GM19395 (cell line): ENCODE measurements around the gene FRAS1.
"Not testable (repeated sequence)": the region's sequence is repeated elsewhere in the genome, so short reads cannot be mapped to it uniquely, and the experiment has no call there.

ENCODE experiments used
- ATAC-seq: cut with Tn5 transposase; IDR thresholded peaks from one replicate; pipeline ENCODE4 v1.9.1; 2021; ENCODE audit warnings: mild to moderate bottlenecking, moderate library complexity; ENCODE audit not compliant: unreplicated experiment

FRAS1 gene

DNA sequence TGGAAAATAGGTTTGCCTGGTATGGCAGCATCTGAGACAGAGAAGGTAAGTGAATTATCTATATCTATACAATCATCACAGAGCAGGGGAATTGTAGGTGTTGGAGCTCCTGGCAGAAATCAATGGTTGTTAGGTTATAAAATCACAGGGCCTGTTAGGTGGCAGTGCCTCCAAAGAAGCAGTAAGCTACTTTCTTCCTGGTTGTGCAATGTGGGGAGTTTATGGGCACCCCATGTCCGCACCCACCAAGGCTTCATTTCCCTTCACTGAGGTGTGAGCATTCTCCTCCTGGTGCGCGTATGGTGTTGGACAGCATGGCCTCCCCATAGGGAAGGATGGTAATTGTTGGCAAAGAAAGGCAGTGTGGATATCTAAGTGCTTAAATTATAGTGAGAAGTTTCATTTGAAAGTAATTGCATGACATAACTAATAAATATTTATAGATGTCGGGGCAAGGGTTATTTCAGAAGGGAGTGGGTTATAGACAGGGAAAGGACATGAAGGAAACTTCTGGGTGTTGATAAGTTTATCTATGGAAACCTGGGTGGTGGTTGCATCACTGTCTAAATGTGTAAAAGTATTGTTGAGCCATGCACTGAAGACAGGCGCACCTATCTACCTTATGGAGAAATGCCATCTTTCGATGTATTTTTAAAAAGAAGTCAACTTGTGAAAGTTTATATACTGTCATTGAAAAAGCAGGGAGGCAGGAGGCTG is 153.7 kb downstream of the FRAS1 start:
- no peak for ATAC-seq

DNA sequence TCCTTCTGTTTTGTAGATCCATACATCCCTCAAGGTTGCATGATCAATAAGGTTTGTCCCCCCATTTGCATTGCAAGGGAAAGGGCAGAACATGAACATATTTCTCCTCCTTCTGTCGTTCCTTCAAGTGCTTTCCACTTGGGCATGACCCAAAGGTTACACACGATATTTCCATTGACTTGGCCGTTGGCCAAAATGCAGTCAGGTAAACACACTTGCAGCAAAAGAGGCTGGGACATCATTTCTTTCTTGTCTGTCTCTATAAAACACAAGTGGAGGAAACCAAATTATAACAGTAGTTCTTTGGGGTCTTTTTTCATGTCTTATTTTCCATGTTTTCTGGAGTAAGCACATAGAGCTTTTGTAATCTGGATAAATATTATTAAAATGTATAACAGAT is 156.1 kb downstream of the FRAS1 start:
- no peak for ATAC-seq

GRCh38 chr4:78214078-78214477 is 157.0 kb downstream of the FRAS1 start:
- no peak for ATAC-seq

GRCh38 chr4:78217557-78217956 is 160.4 kb downstream of the FRAS1 start:
- ATAC-seq, result no peak

- ATAC-seq, result no peak
Observed at GRCh38 chr4:78218260-78218659, 161.1 kb downstream of the FRAS1 start.

- no peak for ATAC-seq
Observed at GRCh38 chr4:78219825-78220224, 162.7 kb downstream of the FRAS1 start.

DNA sequence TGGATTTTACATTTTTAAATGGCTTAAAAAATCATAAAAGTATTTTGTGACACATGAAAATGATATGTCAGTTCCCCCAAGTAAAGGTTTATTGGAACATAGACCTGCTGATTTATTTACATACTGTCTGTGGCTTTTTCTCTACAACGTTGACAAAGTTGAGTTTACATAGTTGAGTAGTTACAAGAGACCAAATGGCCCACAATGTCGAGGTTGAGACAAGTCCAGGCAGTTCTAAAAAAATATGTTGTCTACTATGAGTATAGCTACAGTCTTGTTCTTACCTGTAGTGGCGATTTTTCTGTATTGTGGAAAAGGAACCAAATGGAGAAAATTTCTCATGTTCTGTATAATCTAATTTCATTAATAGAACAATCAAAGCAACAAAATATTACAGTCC is 163.2 kb downstream of the FRAS1 start:
- ATAC-seq, result no peak

DNA sequence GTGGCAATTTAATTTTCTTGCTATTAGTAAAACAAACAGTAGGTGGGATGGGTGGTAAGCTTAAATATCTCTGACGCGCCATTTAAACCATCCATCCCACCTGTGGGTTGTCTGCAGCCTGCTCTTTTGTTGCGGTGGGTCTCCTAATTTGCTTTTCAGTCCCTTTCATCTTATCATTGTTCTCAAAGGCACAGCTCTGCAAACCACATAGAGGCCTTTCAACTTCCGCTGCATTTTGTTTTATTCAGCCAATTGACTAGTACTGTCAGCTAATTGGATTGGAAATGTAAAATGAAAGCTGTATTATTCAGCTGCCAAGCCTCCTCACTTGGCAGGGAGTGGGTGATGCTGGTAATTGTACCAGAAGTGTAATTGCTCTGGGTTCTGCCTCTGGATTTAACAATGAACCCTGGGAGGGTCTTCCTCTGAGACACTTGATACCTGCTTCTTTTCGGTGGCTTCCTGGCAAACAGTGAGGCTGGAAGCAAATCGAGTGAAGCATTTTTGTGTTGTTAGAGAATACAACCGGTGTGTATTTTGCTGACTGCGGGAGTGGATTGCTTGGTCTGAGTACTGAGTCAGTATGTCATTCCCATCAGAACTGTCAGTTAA is 165.6 kb downstream of the FRAS1 start:
- ATAC-seq, result no peak

DNA sequence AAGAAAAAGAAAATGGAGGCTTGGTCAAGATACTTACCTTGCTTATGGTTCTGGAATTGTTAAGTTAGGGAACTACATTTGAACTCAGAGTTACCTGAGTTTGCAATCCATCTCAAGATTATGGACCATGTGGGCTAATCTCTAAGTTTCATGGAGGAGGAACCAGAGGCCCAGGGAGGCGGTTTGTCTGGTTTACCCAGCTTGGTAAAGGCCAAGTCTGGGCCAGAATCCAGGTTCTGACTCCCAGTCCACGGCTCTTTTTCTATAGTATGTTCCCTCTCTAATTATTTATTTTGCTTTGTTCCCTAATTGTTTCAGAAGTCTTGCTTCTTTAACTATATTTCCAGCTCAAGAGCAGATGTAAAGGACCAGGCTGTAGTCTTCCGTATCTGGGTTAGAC is 168.1 kb downstream of the FRAS1 start:
- no peak for ATAC-seq

DNA sequence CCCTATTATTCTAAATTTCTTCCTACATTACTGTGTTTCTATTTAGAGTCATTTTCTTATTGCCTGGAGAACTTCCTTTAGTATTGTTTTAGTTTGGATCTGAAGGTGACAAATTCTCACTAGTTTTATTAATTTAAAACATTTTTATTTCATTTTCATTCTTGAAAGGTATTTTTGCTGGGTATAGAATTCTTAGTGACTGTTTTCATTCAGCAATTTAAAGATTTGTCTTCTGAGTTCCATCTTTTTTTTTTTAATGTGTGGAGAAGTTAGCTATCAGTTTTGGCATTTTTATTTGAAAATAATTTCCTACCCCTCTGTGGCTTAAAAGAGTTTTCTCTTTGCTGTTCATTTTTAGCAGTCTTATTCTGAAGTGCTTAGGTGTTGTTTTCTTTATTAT is 169.2 kb downstream of the FRAS1 start:
- ATAC-seq, result no peak

DNA sequence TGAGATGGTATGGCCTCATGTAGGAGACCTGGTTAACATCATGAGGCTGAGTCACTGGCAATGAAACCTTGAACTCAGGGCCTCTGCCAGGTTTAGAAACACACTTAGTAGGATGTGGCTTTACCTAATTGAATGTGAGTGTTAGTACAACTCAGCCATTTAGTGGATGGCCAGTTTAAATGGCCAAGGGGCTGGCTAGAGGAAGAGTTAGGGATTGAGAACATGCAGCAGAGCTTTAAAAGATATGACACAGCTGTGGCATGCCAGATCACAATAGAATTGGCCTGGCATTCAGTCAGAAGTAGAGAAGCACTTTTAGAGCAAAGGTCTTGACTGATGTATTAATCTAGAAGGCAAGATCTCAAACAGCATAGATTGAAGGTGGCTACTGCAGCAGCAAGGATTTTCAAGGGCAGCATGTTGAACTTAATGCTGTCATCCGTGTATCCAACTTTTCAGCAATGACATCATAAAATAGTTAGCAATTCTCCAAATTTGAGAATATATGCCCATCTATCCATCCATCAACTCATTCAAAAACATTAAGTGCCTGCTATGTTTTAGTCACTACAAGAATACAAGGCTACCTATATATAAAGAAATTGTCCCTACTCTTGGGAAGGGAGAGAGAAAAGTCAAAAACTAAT is 170.4 kb downstream of the FRAS1 start:
- no peak for ATAC-seq

DNA sequence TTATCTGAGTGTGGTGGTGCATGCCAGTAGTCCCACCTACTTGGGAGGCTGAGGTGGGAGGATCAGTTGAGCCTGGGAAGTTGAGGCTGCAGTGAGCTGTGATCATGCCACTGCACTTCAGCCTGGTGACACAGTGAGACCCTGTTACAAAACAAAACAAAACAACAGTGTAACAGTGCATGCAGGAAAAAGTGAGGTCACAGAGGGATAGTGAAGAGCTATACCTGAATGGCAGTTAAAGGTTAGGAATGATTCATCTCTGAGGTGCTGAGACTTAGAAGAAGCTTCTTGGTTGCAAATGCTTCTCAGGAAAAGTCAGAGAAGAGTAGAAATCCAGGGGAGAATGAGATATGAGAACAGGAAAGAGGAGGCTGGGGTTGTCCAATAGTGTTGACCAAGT is 178.7 kb downstream of the FRAS1 start:
- ATAC-seq, result no peak

DNA sequence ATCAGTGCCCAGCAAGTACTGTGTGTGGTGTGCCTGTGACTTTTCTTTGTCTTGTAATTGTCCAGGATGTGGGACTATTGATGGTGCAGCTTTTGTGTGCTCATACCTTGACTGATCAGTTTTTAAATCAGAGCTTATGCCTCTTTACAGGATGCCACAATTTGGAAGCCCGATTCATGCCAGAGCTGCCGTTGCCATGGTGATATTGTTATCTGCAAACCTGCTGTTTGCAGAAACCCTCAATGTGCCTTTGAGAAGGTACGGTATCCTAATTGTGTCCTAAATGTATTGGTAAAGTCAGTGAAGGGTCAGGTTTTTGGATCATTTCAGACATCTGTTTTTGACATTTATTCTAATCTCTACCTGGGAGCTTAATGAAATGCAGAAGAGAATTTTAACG is 180.2 kb downstream of the FRAS1 start:
- ATAC-seq, result no peak

DNA sequence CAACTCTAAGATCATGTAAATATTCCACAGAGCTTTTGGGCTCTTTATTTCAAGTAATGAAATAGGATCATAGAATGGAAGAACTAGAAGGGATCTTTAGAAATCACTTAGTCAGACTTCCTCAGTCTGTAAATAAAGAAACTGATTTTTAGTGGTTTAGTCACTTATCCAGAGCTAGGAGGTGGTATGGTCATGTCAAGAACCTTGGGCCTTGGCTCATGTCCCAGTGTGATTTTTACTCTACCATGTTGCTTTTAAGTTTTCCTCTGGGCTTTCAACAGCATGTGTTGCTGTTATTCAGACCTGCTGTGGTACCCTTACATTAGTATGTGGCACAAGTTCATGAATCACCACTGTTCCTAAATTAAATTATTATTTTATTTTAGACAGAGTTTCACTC is 184.9 kb downstream of the FRAS1 start:
- no peak for ATAC-seq

- ATAC-seq, result no peak
Observed at GRCh38 chr4:78244705-78245485, 187.8 kb downstream of the FRAS1 start.

GRCh38 chr4:78247536-78248285 is 190.6 kb downstream of the FRAS1 start:
- ATAC-seq, result no peak

DNA sequence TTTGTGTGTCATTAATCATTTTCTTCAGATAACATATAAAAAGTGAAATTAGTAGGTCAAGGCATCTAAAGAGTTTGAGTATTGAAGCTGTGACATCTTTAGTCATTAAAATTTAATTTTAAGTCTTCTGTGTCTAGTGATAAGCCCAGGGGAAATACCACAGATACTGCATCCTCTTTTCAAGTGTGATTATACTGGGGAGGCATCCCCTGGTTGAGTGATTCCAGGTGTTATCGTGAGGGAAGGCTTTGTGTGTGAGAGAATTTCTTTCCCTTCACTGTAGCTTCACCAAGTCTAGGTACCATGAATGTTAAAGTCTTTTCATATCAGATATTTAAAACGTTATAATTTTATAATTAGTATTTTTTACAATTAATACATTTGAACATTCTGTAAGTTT is 193.4 kb downstream of the FRAS1 start:
- no peak for ATAC-seq

DNA sequence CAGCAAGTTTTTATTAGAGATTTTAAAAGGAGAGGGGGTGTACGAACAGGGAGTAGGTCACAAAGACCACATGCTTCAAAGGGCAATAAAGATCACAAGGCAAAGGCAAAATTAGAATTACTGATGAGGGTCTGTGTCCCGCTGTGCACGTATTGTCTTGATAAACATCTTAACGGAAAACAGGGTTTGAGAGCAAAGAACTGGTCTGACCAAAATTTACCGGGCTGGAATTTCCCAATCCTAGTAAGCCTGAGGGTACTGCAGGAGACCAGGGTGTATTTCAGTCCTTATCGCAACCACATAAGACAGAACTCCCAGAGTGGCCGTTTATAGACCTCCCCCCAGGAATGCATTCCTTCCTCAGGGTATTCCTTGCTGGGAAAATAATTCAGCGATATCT is 195.7 kb downstream of the FRAS1 start:
- not testable (repeated sequence) for ATAC-seq

DNA sequence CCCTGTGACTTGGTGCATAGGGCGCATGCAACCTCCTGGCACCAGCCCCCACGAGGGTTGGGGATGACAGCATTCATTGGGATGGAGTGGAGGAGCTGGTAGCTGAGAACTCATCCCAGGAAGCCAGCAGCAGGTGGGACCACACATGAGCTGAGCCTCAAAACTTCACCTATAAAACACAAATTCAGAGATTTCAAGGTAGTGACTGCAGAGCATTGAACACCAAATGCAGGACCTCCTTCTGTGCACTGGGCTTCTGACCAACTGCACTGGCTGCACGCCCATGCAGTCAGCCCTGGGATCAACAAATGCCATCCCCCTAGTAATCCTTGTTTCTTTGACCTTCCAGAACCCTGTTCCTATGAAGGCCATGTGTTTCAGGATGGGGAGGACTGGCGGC is 197.8 kb downstream of the FRAS1 start:
- no peak for ATAC-seq

DNA sequence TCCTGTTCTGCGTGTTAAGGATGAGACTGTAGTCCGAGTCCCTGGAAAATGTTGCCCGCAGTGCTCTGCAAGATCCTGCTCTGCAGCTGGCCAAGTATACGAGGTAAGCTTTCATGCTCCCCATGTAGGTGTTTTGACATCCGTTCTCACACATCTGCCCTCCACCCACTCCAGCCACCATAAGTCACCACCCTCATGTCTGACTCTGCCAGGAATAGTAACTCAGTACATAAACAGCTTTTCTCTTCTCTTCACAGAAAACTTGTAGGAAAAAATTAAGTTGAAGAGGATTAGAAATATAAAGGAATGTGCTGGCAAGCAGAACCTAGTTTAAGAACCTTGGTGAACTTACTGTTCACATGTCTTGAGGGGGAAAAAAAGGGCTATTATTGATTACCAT is 207.9 kb downstream of the FRAS1 start:
- ATAC-seq, result no peak

DNA sequence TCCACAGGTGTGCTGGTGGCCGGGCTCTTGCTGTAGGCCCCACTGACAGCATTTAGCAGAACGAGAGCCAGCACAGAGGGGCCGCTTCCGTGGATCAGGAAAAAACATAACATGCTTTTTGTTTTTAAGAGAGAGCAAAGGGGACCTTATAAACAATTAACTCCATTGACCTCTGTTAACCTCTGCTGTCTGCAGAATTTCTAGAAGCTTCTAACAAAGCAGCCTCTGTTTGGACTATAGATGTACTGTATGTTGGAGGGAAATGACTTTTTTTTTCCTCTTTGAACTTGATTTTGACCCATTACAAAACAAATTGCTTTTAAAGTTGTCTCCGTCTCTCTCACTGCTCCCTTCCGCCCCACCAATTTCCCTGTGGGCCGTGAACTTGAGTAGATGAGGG is 210.7 kb downstream of the FRAS1 start:
- ATAC-seq, result no peak
